GM12878 (cell line): ENCODE results near the gene PRKCB. TPM values are rescaled to one million over a fixed set of nuclear protein-coding genes. Genes with fewer than 3 reads are reported as not detected.

Experiments
- ATAC-seq: fragments of 200-7000 bp; cut with Tn5 transposase; 3 replicates; pipeline ENCODE4 v1.9.1; 2020; ENCODE audit warnings: mild to moderate bottlenecking, moderate library complexity
- BruUV-seq: library from RNA; stranded (reverse); fragments of 400-500 nt; replicated peaks from 2 replicates; lab custom pipeline; 2021; lab: Mats Ljungman, UMichigan
- CTCF ChIA-PET: fragments of 300-600 bp; sonication (Branson Sonifier 250); formaldehyde crosslinking; extraction: SDS; loops from one replicate; lab custom pipeline; 2021; ENCODE audit warnings: inconsistent platforms; lab: Yijun Ruan, JAX
- POLR2A ChIA-PET: fragments of 350-600 bp; formaldehyde crosslinking; extraction: SDS; loops from one replicate; lab custom pipeline; 2021; ENCODE audit warnings: inconsistent platforms; lab: Charles Lee
- RAD21 ChIA-PET: fragments of 300-600 bp; sonication (Branson Sonifier 250); formaldehyde crosslinking; loops from one replicate; lab custom pipeline; 2023; ENCODE audit warnings: antibody characterized with exemption; ENCODE audit not compliant: unreplicated experiment; lab: Charles Lee
- SMC1A ChIA-PET: fragments of 300-600 bp; sonication (Branson Sonifier 250); formaldehyde crosslinking; loops from one replicate; lab custom pipeline; 2023; ENCODE audit not compliant: unreplicated experiment, uncharacterized antibody; lab: Charles Lee
- DNase-seq: peaks from one replicate; pipeline ENCODE4 v3.0.0-alpha.2; 2011; ENCODE audit warnings: low read depth, low spot score
- FAIRE-seq: peaks from 3 replicates; lab custom pipeline; 2011; peaks lifted over from hg19 to GRCh38; lab: Jason Lieb, UNC
- H2AFZ ChIP-seq: 2 replicates; pipeline ENCODE4 v1.6.0; 2011; ENCODE audit warnings: low read depth, low read length, control low read depth; ENCODE audit not compliant: control insufficient read depth
- H3K27ac ChIP-seq: 2 replicates; pipeline ENCODE4 v1.5.1; 2011; ENCODE audit warnings: control low read depth; ENCODE audit not compliant: control insufficient read depth, insufficient read depth
- H3K27me3 ChIP-seq, 2 experiments: replicated peaks in 1 of 2; 2 replicates each; pipeline versions ENCODE4 v1.6.0 to v1.6.1; 2011; ENCODE audit warnings: low read length in 1 of 2; ENCODE audit not compliant: control insufficient read depth in 2 of 2, insufficient read depth in 2 of 2
- H3K36me3 ChIP-seq, 2 experiments: 2 replicates each; pipeline ENCODE4 v1.5.1; 2011; ENCODE audit warnings: low read length in 1 of 2; ENCODE audit not compliant: control insufficient read depth in 2 of 2, insufficient read depth in 2 of 2
- H3K4me1 ChIP-seq: 2 replicates; pipeline ENCODE4 v1.6.1; 2011; ENCODE audit warnings: mild to moderate bottlenecking, low read length, moderate library complexity, mixed read lengths; ENCODE audit not compliant: control insufficient read depth, insufficient read depth
- H3K4me2 ChIP-seq: 2 replicates; pipeline ENCODE4 v1.6.0; 2011; ENCODE audit warnings: control low read depth; ENCODE audit not compliant: control insufficient read depth, insufficient read depth
- H3K4me3 ChIP-seq: fragments of 200-600 bp; sonication (generic); 2 replicates; pipeline ENCODE4 v1.5.1; 2016
- H3K79me2 ChIP-seq: 2 replicates; pipeline ENCODE4 v1.6.0; 2011; ENCODE audit warnings: low read length; ENCODE audit not compliant: control insufficient read depth, insufficient read depth
- H3K9ac ChIP-seq: 2 replicates; pipeline ENCODE4 v1.8.0; 2011; ENCODE audit warnings: low read length, control low read depth, mixed read lengths; ENCODE audit not compliant: control insufficient read depth, insufficient read depth
- H3K9me3 ChIP-seq: replicated peaks from 3 replicates; pipeline ENCODE4 v1.5.1; 2011; ENCODE audit warnings: mild to moderate bottlenecking, low read length; ENCODE audit not compliant: control insufficient read depth, insufficient read depth
- H4K20me1 ChIP-seq: 2 replicates; pipeline ENCODE4 v1.6.0; 2011; ENCODE audit not compliant: control insufficient read depth, insufficient read depth
- CHD1 ChIP-seq: IDR thresholded peaks from 2 replicates; pipeline ENCODE4 v1.6.1; 2012; ENCODE audit warnings: low read depth, low read length, improper control_type of control experiment
- CREM ChIP-seq: IDR thresholded peaks from 2 replicates; pipeline ENCODE4 v1.6.1; 2014; ENCODE audit warnings: antibody characterized with exemption, low read depth
- DPF2 ChIP-seq: fragments of 450-650 bp; IDR thresholded peaks from 2 replicates; pipeline ENCODE4 v1.6.1; 2017; ENCODE audit warnings: mild to moderate bottlenecking
- FOS ChIP-seq: IDR thresholded peaks from 3 replicates; pipeline ENCODE4 v1.6.1; 2011; ENCODE audit warnings: borderline replicate concordance; ENCODE audit not compliant: insufficient read length; ENCODE audit errors: extremely low read depth
- FOXK2 ChIP-seq: fragments of 450-650 bp; IDR thresholded peaks from 2 replicates; pipeline ENCODE4 v1.6.1; 2017; ENCODE audit warnings: mild to moderate bottlenecking, moderate library complexity
- HCFC1 ChIP-seq: fragments of 150-350 bp; IDR thresholded peaks from 2 replicates; pipeline ENCODE4 v1.6.1; 2014; ENCODE audit warnings: low read length
- IKZF1 ChIP-seq: fragments of 450-650 bp; conservative IDR thresholded peaks from 2 replicates; pipeline ENCODE4 v1.6.1; 2017; ENCODE audit warnings: antibody characterized with exemption, mild to moderate bottlenecking
- JUNB ChIP-seq: IDR thresholded peaks from 2 replicates; pipeline ENCODE4 v1.6.1; 2016; ENCODE audit warnings: antibody characterized with exemption, mild to moderate bottlenecking
- MEF2A ChIP-seq: IDR thresholded peaks from 2 replicates; pipeline ENCODE4 v1.6.1; 2011; ENCODE audit warnings: low read depth, mild to moderate bottlenecking, low read length, moderate library complexity; ENCODE audit not compliant: insufficient read depth
- MTA3 ChIP-seq: IDR thresholded peaks from 2 replicates; pipeline ENCODE4 v1.6.1; 2012; ENCODE audit warnings: low read length, inconsistent platforms, borderline replicate concordance
- MXI1 ChIP-seq: fragments of 150-350 bp; IDR thresholded peaks from 2 replicates; pipeline ENCODE4 v1.6.1; 2011; ENCODE audit warnings: low read depth, mild to moderate bottlenecking, inconsistent platforms, low read length, improper control_type of control experiment
- NFYA ChIP-seq: IDR thresholded peaks from 2 replicates; pipeline ENCODE4 v1.6.1; 2011; ENCODE audit warnings: low read depth, mild to moderate bottlenecking, low read length, improper control_type of control experiment, borderline replicate concordance
- NR2C2 ChIP-seq: IDR thresholded peaks from 2 replicates; pipeline ENCODE4 v1.6.1; 2011; ENCODE audit warnings: borderline replicate concordance, low read depth; ENCODE audit not compliant: control insufficient read depth, insufficient read length
- POLR2AphosphoS2 ChIP-seq: IDR thresholded peaks from 2 replicates; pipeline ENCODE4 v1.6.1; 2011; ENCODE audit warnings: low read depth, mild to moderate bottlenecking, low read length, improper control_type of control experiment, moderate library complexity
- RUNX3 ChIP-seq: IDR thresholded peaks from 2 replicates; pipeline ENCODE4 v1.6.1; 2012; ENCODE audit warnings: low read length, inconsistent platforms
- SREBF1 ChIP-seq: IDR thresholded peaks from 2 replicates; pipeline ENCODE4 v1.6.1; 2012; ENCODE audit warnings: mild to moderate bottlenecking, low read length
- TCF12 ChIP-seq: IDR thresholded peaks from 2 replicates; pipeline ENCODE4 v1.6.1; 2011; ENCODE audit warnings: low read depth, mild to moderate bottlenecking, low read length
- TCF7 ChIP-seq: IDR thresholded peaks from 2 replicates; pipeline ENCODE4 v1.6.1; 2014; ENCODE audit warnings: antibody characterized with exemption, borderline replicate concordance
- WRNIP1 ChIP-seq: IDR thresholded peaks from 2 replicates; pipeline ENCODE4 v1.6.1; 2011; ENCODE audit warnings: low read depth, low read length, improper control_type of control experiment, borderline replicate concordance
- ZNF24 ChIP-seq: fragments of 450-650 bp; IDR thresholded peaks from 2 replicates; pipeline ENCODE4 v1.6.1; 2017; ENCODE audit warnings: antibody characterized with exemption, mild to moderate bottlenecking
- ZNF384 ChIP-seq: IDR thresholded peaks from 2 replicates; pipeline ENCODE4 v1.6.1; 2012; ENCODE audit warnings: low read depth, mild to moderate bottlenecking, low read length, improper control_type of control experiment, borderline replicate concordance
- ZNF622 ChIP-seq: fragments of 450-650 bp; IDR thresholded peaks from 2 replicates; pipeline ENCODE4 v1.6.1; 2017; ENCODE audit warnings: mild to moderate bottlenecking, inconsistent platforms
- WGBS: methylation state at CpG from one replicate; pipeline ENCODE4 v1.1.6; 2016; ENCODE audit warnings: low lambda C conversion rate; ENCODE audit not compliant: insufficient replicate concordance, insufficient coverage; ENCODE audit errors: missing lambda C conversion rate; 5-methylcytosine and 5-hydroxymethylcytosine counted together
- in situ Hi-C: fragments of 300-500 bp; cut with MboI; formaldehyde crosslinking; loops from 9 replicates; pipeline ENCODE4 v1.14.3; 2018; ENCODE audit warnings: mixed read lengths
- intact Hi-C: fragments of 100-400 bp; cut with micrococcal nuclease; formaldehyde crosslinking; loops from one replicate; pipeline ENCODE4 v1.14.2; 2022; ENCODE audit not compliant: unreplicated experiment
- polyA plus RNA-seq, 11 experiments: library from polyadenylated mRNA; depleted of rRNA in 4 of 11; unstranded in 6 of 11; stranded (reverse) in 5 of 11; fragments of >200 nt; fragmentation: Nextera tagmentation in 4 of 11; fragmentation: Illumina TruSeq in 1 of 11; extraction: Ambion mirVana in 4 of 11; extraction: Trizol in 1 of 11; gene quantifications; 1 replicate in 1 of 11; 2 replicates in 10 of 11; pipeline versions ENCODE4 v1.2.1 to v1.2.3, GENCODE V29; 2011 to 2016; ENCODE audit warnings: inconsistent platforms in 2 of 11, missing spikeins in 2 of 11, low read depth in 1 of 11
- total RNA-seq, 4 experiments: library from RNA; depleted of rRNA in 3 of 4; stranded (reverse); fragments of >200 nt in 3 of 4; fragmentation: Illumina TruSeq in 1 of 4; extraction: Trizol in 1 of 4; gene quantifications; 2 replicates each; pipeline versions ENCODE4 v1.2.1 to v1.2.3, GENCODE V29; 2013 to 2021
- TF ChIP-seq, protein P1 (sequence below): fragments of 450-650 bp; IDR thresholded peaks from 2 replicates; pipeline ENCODE4 v1.6.1; 2017; ENCODE audit warnings: mild to moderate bottlenecking, low read depth, inconsistent platforms; ENCODE audit not compliant: poor library complexity, severe bottlenecking
- TF ChIP-seq, protein P2 (sequence below): IDR thresholded peaks from 2 replicates; pipeline ENCODE4 v1.6.1; 2012; ENCODE audit warnings: low read length, inconsistent platforms

PRKCB gene
- total and polyA plus RNA-seq, 10 of the 15 experiments (the other 5 are each of a cell fraction or from before 2014, with no cell fraction given) = 21.4 to 158 (median 97.3) TPM

GRCh38 chr16:24009098-24009497 is 173.3 kb downstream of the PRKCB start:
- in situ Hi-C loops (no loop called here), intact Hi-C loops (no loop called here)
- peaks cover 7% of the 10 kb centered on the region for H3K79me2 ChIP-seq
- WGBS = 0% methylated on average over 3 of the region's 4 CpGs
- peaks cover 60% of the 10 kb centered on the region for H3K4me1 ChIP-seq
- ChIA-PET POLR2A (interaction anchor here (0.6 to 1.2 kb wide), 3 partner anchors 19 to 173 kb away, joined by 3 to 4 read pairs (median 3); partner anchors contain the start of gene PRKCB), SMC1A (interaction anchor here (0.6 to 16.5 kb wide), 21 partner anchors 8 to 275 kb away, joined by 3 to 237 read pairs (median 6); no protein-coding TSS in a partner anchor), CTCF (interaction anchor here (0.6 to 11.9 kb wide), 14 partner anchors 21 to 376 kb away, joined by 3 to 425 read pairs (median 6); no protein-coding TSS in a partner anchor), RAD21 (interaction anchor here (1.5 to 4.9 kb wide), 10 partner anchors 14 to 203 kb away, joined by 4 to 146 read pairs (median 8); partner anchors contain the start of gene PRKCB)
- H3K36me3 ChIP-seq = peaks cover 4 to 18% of the 10 kb centered on the region in 2 experiments
- H3K9me3 ChIP-seq = no peaks in the 10 kb centered on the region
- H3K4me3 ChIP-seq = no peak overlapping the region
- H3K9ac ChIP-seq = no peak overlapping the region
- H3K4me2 ChIP-seq = peak overlapping the region; percentile 57; the same call in 1 of the 2 replicates
- H4K20me1 ChIP-seq = no peaks in the 10 kb centered on the region
- peak overlapping the region; percentile 53 for H3K27ac ChIP-seq
- ATAC-seq = peak; percentile 41
- peak; percentile 28 for DNase-seq
- no peak overlapping the region for H2AFZ ChIP-seq
- no peaks in the 10 kb centered on the region for H3K27me3 ChIP-seq
- FAIRE-seq = no peak
- no TSS peak for BruUV-seq
- TF ChIP-seq RUNX3 = peak; percentile 45; the same call in 1 of the 2 replicates
- no peak for TF ChIP-seq ZNF622
- TF ChIP-seq, protein P1, sequence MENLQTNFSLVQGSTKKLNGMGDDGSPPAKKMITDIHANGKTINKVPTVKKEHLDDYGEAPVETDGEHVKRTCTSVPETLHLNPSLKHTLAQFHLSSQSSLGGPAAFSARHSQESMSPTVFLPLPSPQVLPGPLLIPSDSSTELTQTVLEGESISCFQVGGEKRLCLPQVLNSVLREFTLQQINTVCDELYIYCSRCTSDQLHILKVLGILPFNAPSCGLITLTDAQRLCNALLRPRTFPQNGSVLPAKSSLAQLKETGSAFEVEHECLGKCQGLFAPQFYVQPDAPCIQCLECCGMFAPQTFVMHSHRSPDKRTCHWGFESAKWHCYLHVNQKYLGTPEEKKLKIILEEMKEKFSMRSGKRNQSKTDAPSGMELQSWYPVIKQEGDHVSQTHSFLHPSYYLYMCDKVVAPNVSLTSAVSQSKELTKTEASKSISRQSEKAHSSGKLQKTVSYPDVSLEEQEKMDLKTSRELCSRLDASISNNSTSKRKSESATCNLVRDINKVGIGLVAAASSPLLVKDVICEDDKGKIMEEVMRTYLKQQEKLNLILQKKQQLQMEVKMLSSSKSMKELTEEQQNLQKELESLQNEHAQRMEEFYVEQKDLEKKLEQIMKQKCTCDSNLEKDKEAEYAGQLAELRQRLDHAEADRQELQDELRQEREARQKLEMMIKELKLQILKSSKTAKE = peak; percentile 19
- 0 out of 2 replicates have a peak, but pooled peaks have one; percentile 19 for TF ChIP-seq CREM
- peak; percentile 27; the same call in 1 of the 2 replicates for TF ChIP-seq JUNB
- 0 out of 2 replicates have a peak, but pooled peaks have one; percentile 10 for TF ChIP-seq IKZF1
- no peak for TF ChIP-seq ZNF24
- no peak for TF ChIP-seq FOXK2
- TF ChIP-seq TCF7 = no peak
- TF ChIP-seq DPF2 = 0 out of 2 replicates have a peak, but pooled peaks have one; percentile 29
- TF ChIP-seq MXI1 = no peak
- no peak for TF ChIP-seq HCFC1
- no peak for TF ChIP-seq NFYA
- TF ChIP-seq FOS = no peak
- no peak for TF ChIP-seq NR2C2
- TF ChIP-seq MEF2A = 0 out of 2 replicates have a peak, but pooled peaks have one; percentile 66
- no peak for TF ChIP-seq MTA3
- TF ChIP-seq TCF12 = no peak
- TF ChIP-seq CHD1 = no peak
- TF ChIP-seq, protein P2, sequence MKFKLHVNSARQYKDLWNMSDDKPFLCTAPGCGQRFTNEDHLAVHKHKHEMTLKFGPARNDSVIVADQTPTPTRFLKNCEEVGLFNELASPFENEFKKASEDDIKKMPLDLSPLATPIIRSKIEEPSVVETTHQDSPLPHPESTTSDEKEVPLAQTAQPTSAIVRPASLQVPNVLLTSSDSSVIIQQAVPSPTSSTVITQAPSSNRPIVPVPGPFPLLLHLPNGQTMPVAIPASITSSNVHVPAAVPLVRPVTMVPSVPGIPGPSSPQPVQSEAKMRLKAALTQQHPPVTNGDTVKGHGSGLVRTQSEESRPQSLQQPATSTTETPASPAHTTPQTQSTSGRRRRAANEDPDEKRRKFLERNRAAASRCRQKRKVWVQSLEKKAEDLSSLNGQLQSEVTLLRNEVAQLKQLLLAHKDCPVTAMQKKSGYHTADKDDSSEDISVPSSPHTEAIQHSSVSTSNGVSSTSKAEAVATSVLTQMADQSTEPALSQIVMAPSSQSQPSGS = peak; percentile 46; the same call in 1 of the 2 replicates
- no peak for TF ChIP-seq WRNIP1
- TF ChIP-seq ZNF384 = peak; percentile 29; the same call in 1 of the 2 replicates
- no peak for TF ChIP-seq POLR2AphosphoS2
- TF ChIP-seq SREBF1 = no peak
